T-helper 22 cell (primary cell): Measurements from ENCODE around the gene PTGES2.
"Not testable (repeated sequence)": the region's sequence is repeated elsewhere in the genome, so short reads cannot be mapped to it uniquely, and the experiment has no call there.

Source experiments
- DNase-seq: peaks from one replicate; pipeline ENCODE4 v3.0.0-alpha.2; 2020; ENCODE audit warnings: low read depth

Gene PTGES2

GRCh38 chr9:128118971-128119665, 8.4 kb downstream of the PTGES2 start:
- DNase-seq, result no peak

GRCh38 chr9:128118472-128118857, 9.1 kb downstream of the PTGES2 start:
- no peak for DNase-seq

GRCh38 chr9:128117613-128118471, 9.7 kb downstream of the PTGES2 start:
- DNase-seq, result peak; percentile 81

GRCh38 chr9:128116104-128117083, 11.1 kb downstream of the PTGES2 start:
- no peak for DNase-seq

GRCh38 chr9:128115187-128116103, 12.1 kb downstream of the PTGES2 start:
- DNase-seq, result no peak

- DNase-seq, result no peak
These were observed 13.0 kb downstream of the PTGES2 start for GRCh38 chr9:128114326-128115186.

GRCh38 chr9:128113526-128114325, 13.8 kb downstream of the PTGES2 start:
- no peak for DNase-seq

- DNase-seq, result not testable (repeated sequence)
These were observed 15.8 kb downstream of the PTGES2 start for GRCh38 chr9:128111726-128112125.

- no peak for DNase-seq
These were observed 18.3 kb downstream of the PTGES2 start for GRCh38 chr9:128109050-128109709.

GRCh38 chr9:128108269-128109049, 19.1 kb downstream of the PTGES2 start:
- DNase-seq, result no peak

- no peak for DNase-seq
These were observed 19.9 kb downstream of the PTGES2 start for GRCh38 chr9:128107468-128108268.

- no peak for DNase-seq
These were observed 20.5 kb downstream of the PTGES2 start for GRCh38 chr9:128106940-128107467.

GRCh38 chr9:128106181-128106939, 21.2 kb downstream of the PTGES2 start:
- no peak for DNase-seq

GRCh38 chr9:128105538-128106175, 21.9 kb downstream of the PTGES2 start:
- no peak for DNase-seq

- DNase-seq, result no peak
These were observed 23.3 kb downstream of the PTGES2 start for GRCh38 chr9:128104171-128104618.
